K562 (cell line): ENCODE results near the gene ADAMTS2. TPM values are rescaled to one million over a fixed set of nuclear protein-coding genes. Genes with fewer than 3 reads are reported as not detected.

Source experiments
- ATAC-seq: fragments of 200-7000 bp; cut with Tn5 transposase; 3 replicates; pipeline ENCODE4 v1.9.1; 2020; ENCODE audit warnings: moderate library complexity
- BruUV-seq: library from RNA; stranded (reverse); fragments of 400-500 nt; replicated peaks from 2 replicates; lab custom pipeline; 2021; lab: Mats Ljungman, UMichigan
- CTCF ChIA-PET: fragments of 300-600 bp; formaldehyde crosslinking; extraction: SDS; loops from one replicate; lab custom pipeline; 2021; ENCODE audit warnings: low intra/inter-chr PET ratio; lab: Yijun Ruan, JAX
- POLR2A ChIA-PET: fragments of 300-600, 350-650 bp; sonication (Branson Sonifier 250); formaldehyde crosslinking; extraction: SDS; loops from one replicate; lab custom pipeline; 2021; ENCODE audit warnings: antibody characterized with exemption, inconsistent platforms; lab: Yijun Ruan, JAX
- DNase-seq, 4 experiments: peaks; one replicate each; pipeline versions ENCODE4 v3.0.0 to v3.0.0-alpha.2; 2011 to 2018; ENCODE audit warnings: low spot score in 3 of 4, mixed read lengths in 3 of 4; ENCODE audit errors: extremely low read depth in 1 of 4
- FAIRE-seq: peaks from 2 replicates; lab custom pipeline; 2011; peaks lifted over from hg19 to GRCh38; lab: Jason Lieb, UNC
- H2AFZ ChIP-seq: 2 replicates; pipeline ENCODE4 v1.6.0; 2011; ENCODE audit warnings: low read depth, low read length, control low read depth, inconsistent platforms
- H3K27ac ChIP-seq: fragments of 200-600 bp; 3 replicates; pipeline ENCODE4 v1.8.0; 2011; ENCODE audit warnings: low read depth, mild to moderate bottlenecking, control low read depth, inconsistent platforms, low read length, moderate library complexity, mixed read lengths; ENCODE audit errors: extremely low read depth
- H3K27me3 ChIP-seq, 2 experiments: fragments of 300-600 bp in 1 of 2; 2 replicates in 1 of 2; 3 replicates in 1 of 2; pipeline versions ENCODE4 v1.6.0 to v1.8.0; 2011; ENCODE audit warnings: inconsistent platforms in 2 of 2, low read length in 2 of 2, mild to moderate bottlenecking in 1 of 2, mixed read lengths in 1 of 2, moderate library complexity in 1 of 2; ENCODE audit not compliant: control insufficient read depth in 2 of 2, insufficient read depth in 2 of 2
- H3K36me3 ChIP-seq: fragments of 300-600 bp; 3 replicates; pipeline ENCODE4 v1.8.0; 2011; ENCODE audit warnings: mild to moderate bottlenecking, low read length, inconsistent platforms; ENCODE audit not compliant: control insufficient read depth, insufficient read depth
- H3K4me1 ChIP-seq, 2 experiments: fragments of 200-600 bp in 1 of 2; replicated peaks in 1 of 2; 2 replicates in 1 of 2; 3 replicates in 1 of 2; pipeline versions ENCODE4 v1.5.1 to v1.8.0; 2011; ENCODE audit warnings: inconsistent platforms in 2 of 2, low read length in 2 of 2, mild to moderate bottlenecking in 1 of 2, mixed read lengths in 1 of 2, moderate library complexity in 1 of 2; ENCODE audit not compliant: control insufficient read depth in 2 of 2, insufficient read depth in 2 of 2
- H3K4me2 ChIP-seq: 2 replicates; pipeline ENCODE4 v1.6.1; 2011; ENCODE audit warnings: low read length, control low read depth, inconsistent platforms, mixed read lengths; ENCODE audit not compliant: insufficient read depth
- H3K4me3 ChIP-seq: fragments of 200-600 bp; sonication (generic), shearing (Covaris generic); 2 replicates; pipeline ENCODE4 v1.5.1; 2016; ENCODE audit warnings: control low read depth, inconsistent platforms
- H3K79me2 ChIP-seq: fragments of 200-600 bp; 3 replicates; pipeline ENCODE4 v1.8.0; 2011; ENCODE audit warnings: low read length, inconsistent platforms; ENCODE audit not compliant: control insufficient read depth, insufficient read depth
- H3K9ac ChIP-seq, 2 experiments: 2 replicates each; pipeline versions ENCODE4 v1.6.0 to v1.6.1; 2011; ENCODE audit warnings: low read depth in 2 of 2, low read length in 2 of 2, control low read depth in 1 of 2, inconsistent platforms in 1 of 2, mild to moderate bottlenecking in 1 of 2, mixed read lengths in 1 of 2; ENCODE audit not compliant: insufficient read depth in 1 of 2
- H3K9me1 ChIP-seq: one replicate; pipeline ENCODE4 v1.6.0; 2011; ENCODE audit warnings: inconsistent platforms, mild to moderate bottlenecking, low read length, moderate library complexity; ENCODE audit not compliant: control insufficient read depth, insufficient read depth
- H3K9me3 ChIP-seq: replicated peaks from 2 replicates; pipeline ENCODE4 v1.5.1; 2011; ENCODE audit warnings: low read depth, low read length, inconsistent platforms; ENCODE audit not compliant: control insufficient read depth, insufficient read depth
- H4K20me1 ChIP-seq: replicated peaks from 2 replicates; pipeline ENCODE4 v1.6.1; 2011; ENCODE audit warnings: low read length, inconsistent platforms, mixed read lengths; ENCODE audit not compliant: control insufficient read depth, insufficient read depth
- ELF1 ChIP-seq: fragments of 200-800 bp; sonication (Bioruptor generic); IDR thresholded peaks from 2 replicates; pipeline ENCODE4 v1.6.1; 2016; ENCODE audit warnings: missing genetic modification characterization, missing compliant biosample characterization
- POU5F1 ChIP-seq: fragments of 150-350 bp; IDR thresholded peaks from 2 replicates; pipeline ENCODE4 v1.6.1; 2014; ENCODE audit warnings: borderline replicate concordance, low read length, low read depth, mild to moderate bottlenecking; ENCODE audit not compliant: partially characterized antibody
- RBFOX2 ChIP-seq: fragments of 200-400 bp; formaldehyde crosslinking; IDR thresholded peaks from 2 replicates; pipeline ENCODE4 v1.6.1; 2017; ENCODE audit warnings: low read depth, mild to moderate bottlenecking, low read length, moderate library complexity
- SMAD2 ChIP-seq: fragments of 150-350 bp; IDR thresholded peaks from 2 replicates; pipeline ENCODE4 v1.6.1; 2014; ENCODE audit warnings: low read depth, mild to moderate bottlenecking, low read length
- TAF15 ChIP-seq: fragments of 200-400 bp; formaldehyde crosslinking; IDR thresholded peaks from 2 replicates; pipeline ENCODE4 v1.6.1; 2017; ENCODE audit warnings: mild to moderate bottlenecking, low read depth, low read length, moderate library complexity
- ZBTB7A ChIP-seq: IDR thresholded peaks from 2 replicates; pipeline ENCODE4 v1.6.1; 2011; ENCODE audit warnings: low read depth, mild to moderate bottlenecking, low read length, moderate library complexity, borderline replicate concordance; ENCODE audit not compliant: control insufficient read depth
- ZNF707 ChIP-seq: fragments of 250-450 bp; sonication (Bioruptor Pico); conservative IDR thresholded peaks from 2 replicates; pipeline ENCODE4 v1.8.0; 2022; ENCODE audit warnings: inconsistent platforms, mild to moderate bottlenecking, moderate library complexity
- WGBS: fragments of 100-300 bp; shearing (Covaris generic); methylation state at CpG from one replicate; pipeline ENCODE4 v1.1.6; 2016; ENCODE audit warnings: low coverage, mixed read lengths; ENCODE audit not compliant: insufficient coverage; ENCODE audit errors: missing lambda C conversion rate; 5-methylcytosine and 5-hydroxymethylcytosine counted together
- in situ Hi-C: fragments of 300-500 bp; cut with MboI; formaldehyde crosslinking; loops from 4 replicates; pipeline ENCODE4 v1.15.0; 2018; ENCODE audit warnings: inconsistent platforms, mixed read lengths
- intact Hi-C: fragments of 100-400 bp; cut with micrococcal nuclease; formaldehyde crosslinking; loops from 2 replicates; pipeline ENCODE4 v1.14.2; 2022
- polyA plus RNA-seq, 8 experiments: library from polyadenylated mRNA; depleted of rRNA in 4 of 8; stranded (reverse) in 5 of 8; unstranded in 3 of 8; fragments of >200 nt; fragmentation: Nextera tagmentation in 2 of 8; fragmentation: Illumina TruSeq in 1 of 8; extraction: Ambion mirVana in 2 of 8; extraction: Trizol in 1 of 8; gene quantifications; 2 replicates each; pipeline versions ENCODE4 v1.2.1 to v1.2.3, GENCODE V29; 2011 to 2014; ENCODE audit warnings: inconsistent platforms in 1 of 8, missing spikeins in 1 of 8
- total RNA-seq, 7 experiments: library from RNA; depleted of rRNA in 6 of 7; stranded (reverse); fragments of >200 nt in 6 of 7; fragmentation: Illumina TruSeq in 2 of 7; extraction: Trizol in 2 of 7; gene quantifications; 2 replicates each; pipeline versions ENCODE4 v1.2.1 to v1.2.3, GENCODE V29; 2011 to 2021; ENCODE audit warnings: low replicate concordance in 1 of 7
- TF ChIP-seq, protein P1 (sequence below): sonication (generic); IDR thresholded peaks from 2 replicates; pipeline ENCODE4 v1.6.1; 2016
- TF ChIP-seq, protein P2 (sequence below), 2 experiments: fragments of 450-650 bp in 1 of 2; IDR thresholded peaks; 2 replicates each; pipeline ENCODE4 v1.6.1; 2011 to 2017; ENCODE audit warnings: low read depth in 2 of 2, antibody characterized with exemption in 1 of 2, borderline replicate concordance in 1 of 2, low read length in 1 of 2, mild to moderate bottlenecking in 1 of 2, mixed read lengths in 1 of 2; ENCODE audit not compliant: control insufficient read depth in 1 of 2

The ADAMTS2 gene
- total and polyA plus RNA-seq, 9 of the 15 experiments (the other 6 are each of a cell fraction or from before 2014, with no cell fraction given): not detected

DNA sequence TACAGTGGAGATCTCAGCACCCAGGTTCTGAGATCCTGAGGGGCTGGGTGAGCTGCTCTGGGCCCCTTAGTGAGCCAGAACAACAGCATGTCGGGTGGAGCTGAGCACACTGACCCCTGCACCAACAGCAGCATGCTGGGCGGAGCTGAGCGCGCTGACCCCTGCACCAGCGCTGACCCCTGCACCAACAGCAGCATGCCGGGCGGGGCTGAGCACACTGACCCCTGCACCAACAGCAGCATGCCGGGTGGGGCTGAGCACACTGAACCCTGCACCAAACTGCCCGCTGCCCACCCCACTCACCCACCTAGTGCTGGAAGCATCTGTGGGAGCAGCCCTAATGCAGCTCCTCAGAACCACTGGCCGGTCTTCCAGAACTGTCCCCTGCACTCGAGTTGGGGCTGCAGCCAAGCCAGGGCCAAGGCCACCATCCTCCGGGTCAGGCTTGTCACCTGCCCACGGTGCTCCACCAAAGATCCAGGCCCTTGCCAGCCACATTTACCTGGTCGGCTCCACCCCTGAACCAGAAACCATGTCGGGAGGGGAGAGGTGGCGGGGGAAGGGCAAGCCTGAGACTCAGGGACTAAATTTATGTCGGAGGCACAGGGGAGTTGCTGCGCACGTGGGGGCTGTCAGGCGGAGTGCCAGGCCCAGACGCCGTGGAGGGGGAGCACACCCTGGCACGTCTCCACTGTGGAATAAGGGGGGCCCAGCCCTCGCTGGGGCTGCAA lies 80.3 kb downstream of the ADAMTS2 start:
- no peak overlapping the region for H3K4me3 ChIP-seq
- H3K4me2 ChIP-seq: no peak overlapping the region
- no peaks in the 10 kb centered on the region for H3K9me1 ChIP-seq
- H4K20me1 ChIP-seq: no peaks in the 10 kb centered on the region; the same call in 1 of the 2 replicates
- no peak overlapping the region for H3K9ac ChIP-seq
- H3K36me3 ChIP-seq: no peaks in the 10 kb centered on the region
- in situ Hi-C loops: no loop called here
- FAIRE-seq (no peak), ATAC-seq (no peak), DNase-seq (no peak)
- intact Hi-C loops: no loop called here
- H3K27me3 ChIP-seq: peaks cover 0 to 60% of the 10 kb centered on the region in 2 experiments; a peak in 4 of 5 replicates
- ChIA-PET CTCF (no interaction called here), POLR2A (interaction anchor here (0.5 to 0.6 kb wide), 2 partner anchors 121 to 367 kb away, joined by 3 read pairs; no protein-coding TSS in a partner anchor)
- H3K79me2 ChIP-seq: no peaks in the 10 kb centered on the region
- H2AFZ ChIP-seq: no peak overlapping the region
- TF ChIP-seq SMAD2 (no peak), RBFOX2 (no peak), POU5F1 (no peak), ZBTB7A (no peak), TAF15 (no peak), ELF1 (tag) (no peak), ZNF707 (CRISPR knock-in tag) (no peak)
- TF ChIP-seq, protein P1, sequence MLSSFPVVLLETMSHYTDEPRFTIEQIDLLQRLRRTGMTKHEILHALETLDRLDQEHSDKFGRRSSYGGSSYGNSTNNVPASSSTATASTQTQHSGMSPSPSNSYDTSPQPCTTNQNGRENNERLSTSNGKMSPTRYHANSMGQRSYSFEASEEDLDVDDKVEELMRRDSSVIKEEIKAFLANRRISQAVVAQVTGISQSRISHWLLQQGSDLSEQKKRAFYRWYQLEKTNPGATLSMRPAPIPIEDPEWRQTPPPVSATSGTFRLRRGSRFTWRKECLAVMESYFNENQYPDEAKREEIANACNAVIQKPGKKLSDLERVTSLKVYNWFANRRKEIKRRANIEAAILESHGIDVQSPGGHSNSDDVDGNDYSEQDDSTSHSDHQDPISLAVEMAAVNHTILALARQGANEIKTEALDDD: no peak
- TF ChIP-seq, protein P2, sequence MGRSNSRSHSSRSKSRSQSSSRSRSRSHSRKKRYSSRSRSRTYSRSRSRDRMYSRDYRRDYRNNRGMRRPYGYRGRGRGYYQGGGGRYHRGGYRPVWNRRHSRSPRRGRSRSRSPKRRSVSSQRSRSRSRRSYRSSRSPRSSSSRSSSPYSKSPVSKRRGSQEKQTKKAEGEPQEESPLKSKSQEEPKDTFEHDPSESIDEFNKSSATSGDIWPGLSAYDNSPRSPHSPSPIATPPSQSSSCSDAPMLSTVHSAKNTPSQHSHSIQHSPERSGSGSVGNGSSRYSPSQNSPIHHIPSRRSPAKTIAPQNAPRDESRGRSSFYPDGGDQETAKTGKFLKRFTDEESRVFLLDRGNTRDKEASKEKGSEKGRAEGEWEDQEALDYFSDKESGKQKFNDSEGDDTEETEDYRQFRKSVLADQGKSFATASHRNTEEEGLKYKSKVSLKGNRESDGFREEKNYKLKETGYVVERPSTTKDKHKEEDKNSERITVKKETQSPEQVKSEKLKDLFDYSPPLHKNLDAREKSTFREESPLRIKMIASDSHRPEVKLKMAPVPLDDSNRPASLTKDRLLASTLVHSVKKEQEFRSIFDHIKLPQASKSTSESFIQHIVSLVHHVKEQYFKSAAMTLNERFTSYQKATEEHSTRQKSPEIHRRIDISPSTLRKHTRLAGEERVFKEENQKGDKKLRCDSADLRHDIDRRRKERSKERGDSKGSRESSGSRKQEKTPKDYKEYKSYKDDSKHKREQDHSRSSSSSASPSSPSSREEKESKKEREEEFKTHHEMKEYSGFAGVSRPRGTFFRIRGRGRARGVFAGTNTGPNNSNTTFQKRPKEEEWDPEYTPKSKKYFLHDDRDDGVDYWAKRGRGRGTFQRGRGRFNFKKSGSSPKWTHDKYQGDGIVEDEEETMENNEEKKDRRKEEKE (IDR thresholded peaks at IDR 0.05; ENCODE audit: borderline replicate concordance in 1 of 2, control insufficient read depth in 1 of 2, low read depth in 2 of 2, low read length in 1 of 2): no peak
- BruUV-seq: no TSS peak
- 6% methylated on average over 21 of the region's 24 CpGs for WGBS
- H3K4me1 ChIP-seq: peaks cover 0 to 5% of the 10 kb centered on the region in 2 experiments; a peak in 1 of 5 replicates
- no peaks in the 10 kb centered on the region for H3K9me3 ChIP-seq
- H3K27ac ChIP-seq: no peak overlapping the region
